ENCODE measurements around the gene AMER3. TPM values are rescaled to one million over a fixed set of nuclear protein-coding genes. Genes with fewer than 3 reads are reported as not detected.

AMER3 gene
- total RNA-seq, 4 donors from 2014 or later, result not detected

- ATAC-seq (no peak), DNase-seq (no peak)
- intact Hi-C loops (cut with DNase I; ENCODE audit: low total_unique reads), result no loop called here
- no peaks in the 10 kb centered on the region for H3K27me3 ChIP-seq
- H3K4me1 ChIP-seq, result peaks cover 0 to 5% of the 10 kb centered on the region in 2 donors
- H3K27ac ChIP-seq, result no peak overlapping the region
- in situ Hi-C loops (cut with MboI; ENCODE audit: low sequenced_read_pairs in 4 of 4), result no loop called here
- H3K36me3 ChIP-seq, result no peaks in the 10 kb centered on the region
- TF ChIP-seq POLR2A (IDR thresholded peaks at IDR 0.05), result no peak
- TF ChIP-seq CTCF (IDR thresholded peaks at IDR 0.05 in 4 of 5, conservative IDR thresholded peaks at IDR 0.05 in 1 of 5), result no peak
- no peak overlapping the region for H3K4me3 ChIP-seq
- H3K9me3 ChIP-seq, result no peaks in the 10 kb centered on the region
These were observed 41.0 kb downstream of the AMER3 start for GRCh38 chr2:130796290-130796689.

- Histone ChIP-seq H3K4me1 (peaks cover 0 to 5% of the 10 kb centered on the region in 2 donors), H3K4me3 (peak overlapping the region; percentile 70 to 86 (median 76)), H3K36me3 (no peaks in the 10 kb centered on the region), H3K27me3 (no peaks in the 10 kb centered on the region), H3K9me3 (no peaks in the 10 kb centered on the region), H3K27ac (peak overlapping the region; percentile 73 to 79 (median 76))
- ATAC-seq, result peak; percentile 89 to 91
- intact Hi-C loops (cut with DNase I; ENCODE audit: low total_unique reads), result loop anchor here (1.0 kb wide), 1 partner anchor 76 kb away; no protein-coding TSS in a partner anchor
- in situ Hi-C loops (cut with MboI; ENCODE audit: low sequenced_read_pairs in 4 of 4), result no loop called here
- peak; percentile 60 to 61 for DNase-seq
- peak; percentile 66 to 85 (median 71) for TF ChIP-seq CTCF (IDR thresholded peaks at IDR 0.05 in 4 of 5, conservative IDR thresholded peaks at IDR 0.05 in 1 of 5)
- TF ChIP-seq POLR2A (IDR thresholded peaks at IDR 0.05), result peak in 1 of 2 donors; percentile 11
These were observed 42.4 kb downstream of the AMER3 start for GRCh38 chr2:130797493-130798435.

- DNase-seq, result no peak
- no peak for TF ChIP-seq CTCF (IDR thresholded peaks at IDR 0.05 in 4 of 5, conservative IDR thresholded peaks at IDR 0.05 in 1 of 5)
- no peak for TF ChIP-seq POLR2A (IDR thresholded peaks at IDR 0.05)
- no peaks in the 10 kb centered on the region for H3K9me3 ChIP-seq
- peaks cover 0 to 5% of the 10 kb centered on the region in 2 donors for H3K4me1 ChIP-seq
- peak overlapping the region; percentile 70 to 86 (median 76) for H3K4me3 ChIP-seq
- no peaks in the 10 kb centered on the region for H3K36me3 ChIP-seq
- no peak for ATAC-seq
- peak overlapping the region in 3 of 4 donors; percentile 73 to 78 (median 73) for H3K27ac ChIP-seq
- H3K27me3 ChIP-seq, result no peaks in the 10 kb centered on the region
- in situ Hi-C loops (cut with MboI; ENCODE audit: low sequenced_read_pairs in 4 of 4) (no loop called here), intact Hi-C loops (cut with DNase I; ENCODE audit: low total_unique reads) (loop anchor here (1.0 kb wide), 1 partner anchor 75 kb away; no protein-coding TSS in a partner anchor)
These were observed 43.3 kb downstream of the AMER3 start for GRCh38 chr2:130798472-130799218.

- no peak for TF ChIP-seq CTCF (IDR thresholded peaks at IDR 0.05 in 4 of 5, conservative IDR thresholded peaks at IDR 0.05 in 1 of 5)
- no peak for TF ChIP-seq POLR2A (IDR thresholded peaks at IDR 0.05)
- in situ Hi-C loops (cut with MboI; ENCODE audit: low sequenced_read_pairs in 4 of 4), result no loop called here
- H3K27ac ChIP-seq, result no peak overlapping the region
- H3K9me3 ChIP-seq, result no peaks in the 10 kb centered on the region
- H3K4me1 ChIP-seq, result peaks cover 0 to 5% of the 10 kb centered on the region in 2 donors
- no peaks in the 10 kb centered on the region for H3K27me3 ChIP-seq
- intact Hi-C loops (cut with DNase I; ENCODE audit: low total_unique reads), result no loop called here
- no peak for ATAC-seq
- H3K4me3 ChIP-seq, result no peak overlapping the region
- no peak for DNase-seq
- no peaks in the 10 kb centered on the region for H3K36me3 ChIP-seq
These were observed 44.0 kb downstream of the AMER3 start for GRCh38 chr2:130799295-130799694.
